Liver (tissue), 9 donors: ENCODE data around the gene PRMT2. TPM values are rescaled to one million over a fixed set of nuclear protein-coding genes. Genes with fewer than 3 reads are reported as not detected.
"Not testable (repeated sequence)": the region's sequence is repeated elsewhere in the genome, so short reads cannot be mapped to it uniquely, and the experiment has no call there.

Source experiments
- DNase-seq: peaks from one replicate; pipeline ENCODE4 v3.0.0-alpha.2; 2017; ENCODE audit warnings: low spot score
- H3K27ac ChIP-seq, 2 donors: one replicate each; pipeline ENCODE4 v1.7.0; 2013; ENCODE audit warnings: inconsistent platforms in 2 of 2, low read length in 2 of 2, control low read depth in 1 of 2, low read depth in 1 of 2, mild to moderate bottlenecking in 1 of 2
- H3K27me3 ChIP-seq, 4 donors: one replicate each; pipeline versions ENCODE4 v1.6.1 to v1.7.0; 2013; ENCODE audit warnings: low read length in 3 of 4, inconsistent platforms in 1 of 4, mild to moderate bottlenecking in 1 of 4, moderate library complexity in 1 of 4; ENCODE audit not compliant: control insufficient read depth in 4 of 4, insufficient read depth in 4 of 4
- H3K36me3 ChIP-seq, 4 donors: one replicate each; pipeline versions ENCODE4 v1.6.1 to v1.7.0; 2013; ENCODE audit warnings: low read length in 3 of 4, mild to moderate bottlenecking in 3 of 4, low read depth in 1 of 4, moderate library complexity in 1 of 4; ENCODE audit not compliant: control insufficient read depth in 4 of 4, insufficient read depth in 3 of 4
- H3K4me1 ChIP-seq, 4 donors: one replicate each; pipeline versions ENCODE4 v1.6.1 to v1.7.0; 2013; ENCODE audit warnings: low read length in 3 of 4, mild to moderate bottlenecking in 3 of 4, moderate library complexity in 1 of 4; ENCODE audit not compliant: control insufficient read depth in 4 of 4, insufficient read depth in 4 of 4
- H3K4me3 ChIP-seq, 3 donors: one replicate each; pipeline versions ENCODE4 v1.6.1 to v1.7.0; 2013; ENCODE audit warnings: low read length in 3 of 3, control low read depth in 1 of 3, low read depth in 1 of 3, mild to moderate bottlenecking in 1 of 3
- H3K9ac ChIP-seq, 2 donors: one replicate each; pipeline ENCODE4 v1.7.0; 2013; ENCODE audit warnings: low read length in 2 of 2, mild to moderate bottlenecking in 2 of 2, moderate library complexity in 2 of 2, control low read depth in 1 of 2, low read depth in 1 of 2
- H3K9me3 ChIP-seq, 4 donors: one replicate each; pipeline versions ENCODE4 v1.6.1 to v1.7.0; 2013; ENCODE audit warnings: low read length in 3 of 4; ENCODE audit not compliant: control insufficient read depth in 4 of 4
- ATF3 ChIP-seq: IDR thresholded peaks from 2 replicates; pipeline ENCODE4 v1.6.1; 2016; ENCODE audit warnings: antibody characterized with exemption
- FOXA1 ChIP-seq: IDR thresholded peaks from 2 replicates; pipeline ENCODE4 v1.6.1; 2016; ENCODE audit warnings: antibody characterized with exemption
- FOXA2 ChIP-seq: IDR thresholded peaks from 2 replicates; pipeline ENCODE4 v1.6.1; 2016; ENCODE audit warnings: antibody characterized with exemption
- HNF4A ChIP-seq, 2 donors: conservative IDR thresholded peaks; 2 replicates each; pipeline ENCODE4 v1.6.1; 2016; ENCODE audit warnings: antibody characterized with exemption in 2 of 2, mild to moderate bottlenecking in 2 of 2
- HNF4G ChIP-seq: IDR thresholded peaks from 2 replicates; pipeline ENCODE4 v1.6.1; 2016; ENCODE audit warnings: antibody characterized with exemption
- JUND ChIP-seq, 2 donors: IDR thresholded peaks; 2 replicates each; pipeline ENCODE4 v1.6.1; 2016; ENCODE audit warnings: antibody characterized with exemption in 2 of 2
- MAX ChIP-seq: IDR thresholded peaks from 2 replicates; pipeline ENCODE4 v1.6.1; 2016; ENCODE audit warnings: antibody characterized with exemption
- NR2F2 ChIP-seq: IDR thresholded peaks from 2 replicates; pipeline ENCODE4 v1.6.1; 2016; ENCODE audit warnings: antibody characterized with exemption
- RAD21 ChIP-seq, 2 donors: IDR thresholded peaks; 2 replicates each; pipeline ENCODE4 v1.6.1; 2016; ENCODE audit warnings: antibody characterized with exemption in 2 of 2, mild to moderate bottlenecking in 2 of 2
- YY1 ChIP-seq: IDR thresholded peaks from 2 replicates; pipeline ENCODE4 v1.6.1; 2016; ENCODE audit warnings: antibody characterized with exemption, mild to moderate bottlenecking
- ZBTB33 ChIP-seq: IDR thresholded peaks from 2 replicates; pipeline ENCODE4 v1.6.1; 2016; ENCODE audit warnings: antibody characterized with exemption
- WGBS: extraction: QIAGEN DNeasy Blood & Tissue Kit; methylation state at CpG from one replicate; pipeline ENCODE4 v1.1.7; 2013; 5-methylcytosine and 5-hydroxymethylcytosine counted together
- polyA plus RNA-seq, 2 donors: library from polyadenylated mRNA; stranded (reverse) in 1 of 2; unstranded in 1 of 2; fragments of 200-250 nt in 1 of 2; fragments of >200 nt in 1 of 2; fragmentation: Nextera tagmentation in 1 of 2; extraction: Ambion mirVana in 1 of 2; gene quantifications; one replicate each; pipeline versions ENCODE4 v1.2.1 to v1.2.3, GENCODE V29; 2013 to 2015
- total RNA-seq, 2 donors: library from RNA; depleted of rRNA; stranded (reverse); fragments of >200 nt; gene quantifications; one replicate each; pipeline ENCODE4 v1.2.3, GENCODE V29; 2014
- TF ChIP-seq, protein P1 (sequence below): IDR thresholded peaks from 2 replicates; pipeline ENCODE4 v1.6.1; 2016; ENCODE audit warnings: antibody characterized with exemption, mild to moderate bottlenecking
- donor health status: healthy.
- donor health status: healthy.
- donor health status: healthy.
- donor health status: healthy.
- donor health status: healthy.

Gene PRMT2
- total and polyA plus RNA-seq, 4 donors: 17.9 to 29.2 (median 23.2) TPM

DNA sequence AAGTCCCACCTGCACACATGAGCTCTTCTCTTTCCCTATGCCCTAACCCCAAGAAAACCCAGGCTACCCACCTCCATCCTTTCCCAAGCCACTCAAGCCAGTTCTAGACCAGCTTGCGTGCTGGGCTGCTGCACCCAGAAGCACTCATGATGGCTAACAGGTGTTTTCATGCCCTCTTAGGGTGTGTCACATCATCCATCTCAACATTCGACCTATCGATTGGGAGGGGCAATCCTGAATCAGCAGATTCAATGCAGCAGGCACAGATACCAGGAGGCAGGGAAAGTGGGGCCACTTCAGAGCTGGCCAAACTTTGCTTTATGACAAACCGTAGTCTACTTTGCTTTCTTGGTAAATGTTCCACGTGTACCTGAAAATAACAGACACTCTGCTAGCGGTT, 6.6 kb upstream of the PRMT2 start:
- Histone ChIP-seq H3K36me3 (no peaks in the 10 kb centered on the region), H3K9me3 (peaks cover 0 to 4% (median 0%) of the 10 kb centered on the region in 4 donors), H3K27me3 (no peaks in the 10 kb centered on the region), H3K4me1 (no peaks in the 10 kb centered on the region), H3K9ac (no peak overlapping the region), H3K27ac (no peak overlapping the region), H3K4me3 (no peak overlapping the region)
- 79% methylated on average over 6 of the region's 6 CpGs for WGBS
- peak; percentile 24 for DNase-seq
- TF ChIP-seq HNF4G: no peak
- TF ChIP-seq FOXA2: no peak
- no peak for TF ChIP-seq ATF3
- no peak for TF ChIP-seq JUND (IDR thresholded peaks at IDR 0.05)
- TF ChIP-seq, protein P1, sequence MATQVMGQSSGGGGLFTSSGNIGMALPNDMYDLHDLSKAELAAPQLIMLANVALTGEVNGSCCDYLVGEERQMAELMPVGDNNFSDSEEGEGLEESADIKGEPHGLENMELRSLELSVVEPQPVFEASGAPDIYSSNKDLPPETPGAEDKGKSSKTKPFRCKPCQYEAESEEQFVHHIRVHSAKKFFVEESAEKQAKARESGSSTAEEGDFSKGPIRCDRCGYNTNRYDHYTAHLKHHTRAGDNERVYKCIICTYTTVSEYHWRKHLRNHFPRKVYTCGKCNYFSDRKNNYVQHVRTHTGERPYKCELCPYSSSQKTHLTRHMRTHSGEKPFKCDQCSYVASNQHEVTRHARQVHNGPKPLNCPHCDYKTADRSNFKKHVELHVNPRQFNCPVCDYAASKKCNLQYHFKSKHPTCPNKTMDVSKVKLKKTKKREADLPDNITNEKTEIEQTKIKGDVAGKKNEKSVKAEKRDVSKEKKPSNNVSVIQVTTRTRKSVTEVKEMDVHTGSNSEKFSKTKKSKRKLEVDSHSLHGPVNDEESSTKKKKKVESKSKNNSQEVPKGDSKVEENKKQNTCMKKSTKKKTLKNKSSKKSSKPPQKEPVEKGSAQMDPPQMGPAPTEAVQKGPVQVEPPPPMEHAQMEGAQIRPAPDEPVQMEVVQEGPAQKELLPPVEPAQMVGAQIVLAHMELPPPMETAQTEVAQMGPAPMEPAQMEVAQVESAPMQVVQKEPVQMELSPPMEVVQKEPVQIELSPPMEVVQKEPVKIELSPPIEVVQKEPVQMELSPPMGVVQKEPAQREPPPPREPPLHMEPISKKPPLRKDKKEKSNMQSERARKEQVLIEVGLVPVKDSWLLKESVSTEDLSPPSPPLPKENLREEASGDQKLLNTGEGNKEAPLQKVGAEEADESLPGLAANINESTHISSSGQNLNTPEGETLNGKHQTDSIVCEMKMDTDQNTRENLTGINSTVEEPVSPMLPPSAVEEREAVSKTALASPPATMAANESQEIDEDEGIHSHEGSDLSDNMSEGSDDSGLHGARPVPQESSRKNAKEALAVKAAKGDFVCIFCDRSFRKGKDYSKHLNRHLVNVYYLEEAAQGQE: no peak
- no peak for TF ChIP-seq RAD21 (IDR thresholded peaks at IDR 0.05)
- no peak for TF ChIP-seq NR2F2
- TF ChIP-seq HNF4A (conservative IDR thresholded peaks at IDR 0.05): no peak
- TF ChIP-seq MAX: no peak
- no peak for TF ChIP-seq YY1

- H3K4me1 ChIP-seq, DNase-seq, H3K36me3 ChIP-seq, H3K4me3 ChIP-seq, H3K9me3 ChIP-seq, H3K9ac ChIP-seq, H3K27me3 ChIP-seq, H3K27ac ChIP-seq: not testable (repeated sequence)
- 88% methylated on average over 2 of the region's 2 CpGs for WGBS
These were observed 4.6 kb upstream of the PRMT2 start for GRCh38 chr21:46630915-46631314.

DNA sequence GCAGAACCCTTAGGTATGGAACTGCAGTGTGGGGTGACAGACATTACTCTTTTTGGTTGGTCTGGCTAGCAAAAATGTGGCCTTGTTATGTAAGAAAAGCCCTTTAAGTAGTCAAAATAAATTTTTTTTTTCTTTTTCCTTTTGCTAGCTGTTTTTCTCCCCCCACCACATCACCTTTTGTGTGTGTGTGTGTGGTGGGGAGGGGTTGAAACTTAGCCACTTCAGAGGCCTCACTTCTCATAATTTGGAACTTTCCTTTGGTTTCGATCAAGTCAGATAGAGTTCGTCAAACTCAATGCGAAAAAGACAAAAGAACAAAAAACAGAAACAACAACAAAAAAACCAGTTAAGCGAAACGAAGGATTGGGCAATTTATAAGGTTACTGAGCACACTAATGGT, 1.9 kb upstream of the PRMT2 start:
- no peaks in the 10 kb centered on the region for H3K9me3 ChIP-seq
- 91% methylated on average over 5 of the region's 5 CpGs for WGBS
- peaks cover 5 to 22% (median 10%) of the 10 kb centered on the region in 4 donors for H3K4me1 ChIP-seq
- peaks cover 0 to 3% (median 0%) of the 10 kb centered on the region in 4 donors for H3K36me3 ChIP-seq
- no peak for DNase-seq
- H3K27me3 ChIP-seq: no peaks in the 10 kb centered on the region
- H3K9ac ChIP-seq: no peak overlapping the region
- H3K4me3 ChIP-seq: no peak overlapping the region
- no peak overlapping the region for H3K27ac ChIP-seq
- TF ChIP-seq FOXA1: no peak
- TF ChIP-seq ZBTB33: no peak
- TF ChIP-seq HNF4A (conservative IDR thresholded peaks at IDR 0.05): no peak
- TF ChIP-seq RAD21 (IDR thresholded peaks at IDR 0.05): no peak
